WTC11 (cell line): ENCODE results near the gene PXT1.

ENCODE experiments used
- CBFB ChIP-seq: sonication (generic); formaldehyde crosslinking; IDR thresholded peaks from 2 replicates; pipeline ENCODE4 v1.8.1; 2022; ENCODE audit warnings: mild to moderate bottlenecking, low read depth, missing genetic modification reagents
- CREM ChIP-seq: sonication (generic); formaldehyde crosslinking; IDR thresholded peaks from 2 replicates; pipeline ENCODE4 v1.8.1; 2022; ENCODE audit warnings: mild to moderate bottlenecking, missing genetic modification reagents, moderate library complexity
- CTCF ChIP-seq: fragments of 200-600 bp; IDR thresholded peaks from 2 replicates; pipeline ENCODE4 v1.8.0; 2022; ENCODE audit warnings: antibody characterized with exemption
- GABPB1 ChIP-seq: sonication (generic); formaldehyde crosslinking; IDR thresholded peaks from 2 replicates; pipeline ENCODE4 v1.8.1; 2023; ENCODE audit warnings: mild to moderate bottlenecking, missing genetic modification reagents
- JUN ChIP-seq: sonication (generic); formaldehyde crosslinking; IDR thresholded peaks from 2 replicates; pipeline ENCODE4 v1.8.0; 2023; ENCODE audit warnings: mild to moderate bottlenecking, missing genetic modification reagents
- MAX ChIP-seq: sonication (generic); formaldehyde crosslinking; IDR thresholded peaks from 2 replicates; pipeline ENCODE4 v1.8.0; 2022; ENCODE audit warnings: mild to moderate bottlenecking, missing genetic modification reagents
- STAT6 ChIP-seq: sonication (generic); formaldehyde crosslinking; conservative IDR thresholded peaks from 2 replicates; pipeline ENCODE4 v1.8.1; 2023; ENCODE audit warnings: mild to moderate bottlenecking, low read depth, missing genetic modification reagents, moderate library complexity
- USF2 ChIP-seq: sonication (generic); formaldehyde crosslinking; IDR thresholded peaks from 2 replicates; pipeline ENCODE4 v1.8.1; 2023; ENCODE audit warnings: mild to moderate bottlenecking, missing genetic modification reagents, moderate library complexity
- ZBTB21 ChIP-seq: sonication (generic); formaldehyde crosslinking; IDR thresholded peaks from 2 replicates; pipeline ENCODE4 v1.8.1; 2023; ENCODE audit warnings: mild to moderate bottlenecking, missing genetic modification reagents, borderline replicate concordance

GRCh38 chr6:36383606-36384005 is 59.0 kb downstream of the PXT1 start:
- TF ChIP-seq CTCF: no peak
- no peak for TF ChIP-seq USF2
- TF ChIP-seq CBFB (CRISPR knock-in tag): no peak
- no peak for TF ChIP-seq CREM (CRISPR knock-in tag)
- no peak for TF ChIP-seq ZBTB21 (CRISPR knock-in tag)
- no peak for TF ChIP-seq JUN
- TF ChIP-seq GABPB1 (CRISPR knock-in tag): no peak
- no peak for TF ChIP-seq STAT6 (CRISPR knock-in tag)
- no peak for TF ChIP-seq MAX (CRISPR knock-in tag)
